T-helper 2 cell treated with Interferon-gamma antibody and Interleukin-4, amounts not matched to agents 5 μg/mL and 100 μg/mL, for 36 hours (primary cell): ENCODE results near the gene KNL1.

Source experiments
- DNase-seq: peaks from one replicate; pipeline ENCODE4 v3.0.0; 2021; ENCODE audit warnings: low spot score
- H3K27ac Mint-ChIP-seq: one replicate; pipeline ENCODE4 v1.8.0; 2021; ENCODE audit warnings: mild to moderate bottlenecking, mixed read lengths
- H3K27me3 Mint-ChIP-seq: one replicate; pipeline ENCODE4 v1.8.0; 2021; ENCODE audit warnings: low read depth, mixed read lengths
- H3K36me3 Mint-ChIP-seq: one replicate; pipeline ENCODE4 v1.8.0; 2021; ENCODE audit warnings: low read depth, mixed read lengths
- H3K4me1 Mint-ChIP-seq: one replicate; pipeline ENCODE4 v1.8.0; 2021; ENCODE audit warnings: low read depth, mixed read lengths
- H3K4me3 Mint-ChIP-seq: one replicate; pipeline ENCODE4 v1.8.0; 2022; ENCODE audit warnings: mild to moderate bottlenecking, moderate library complexity, mixed read lengths
- H3K9me3 Mint-ChIP-seq: one replicate; pipeline ENCODE4 v1.8.0; 2021; ENCODE audit warnings: mixed read lengths

The KNL1 gene, protein sequence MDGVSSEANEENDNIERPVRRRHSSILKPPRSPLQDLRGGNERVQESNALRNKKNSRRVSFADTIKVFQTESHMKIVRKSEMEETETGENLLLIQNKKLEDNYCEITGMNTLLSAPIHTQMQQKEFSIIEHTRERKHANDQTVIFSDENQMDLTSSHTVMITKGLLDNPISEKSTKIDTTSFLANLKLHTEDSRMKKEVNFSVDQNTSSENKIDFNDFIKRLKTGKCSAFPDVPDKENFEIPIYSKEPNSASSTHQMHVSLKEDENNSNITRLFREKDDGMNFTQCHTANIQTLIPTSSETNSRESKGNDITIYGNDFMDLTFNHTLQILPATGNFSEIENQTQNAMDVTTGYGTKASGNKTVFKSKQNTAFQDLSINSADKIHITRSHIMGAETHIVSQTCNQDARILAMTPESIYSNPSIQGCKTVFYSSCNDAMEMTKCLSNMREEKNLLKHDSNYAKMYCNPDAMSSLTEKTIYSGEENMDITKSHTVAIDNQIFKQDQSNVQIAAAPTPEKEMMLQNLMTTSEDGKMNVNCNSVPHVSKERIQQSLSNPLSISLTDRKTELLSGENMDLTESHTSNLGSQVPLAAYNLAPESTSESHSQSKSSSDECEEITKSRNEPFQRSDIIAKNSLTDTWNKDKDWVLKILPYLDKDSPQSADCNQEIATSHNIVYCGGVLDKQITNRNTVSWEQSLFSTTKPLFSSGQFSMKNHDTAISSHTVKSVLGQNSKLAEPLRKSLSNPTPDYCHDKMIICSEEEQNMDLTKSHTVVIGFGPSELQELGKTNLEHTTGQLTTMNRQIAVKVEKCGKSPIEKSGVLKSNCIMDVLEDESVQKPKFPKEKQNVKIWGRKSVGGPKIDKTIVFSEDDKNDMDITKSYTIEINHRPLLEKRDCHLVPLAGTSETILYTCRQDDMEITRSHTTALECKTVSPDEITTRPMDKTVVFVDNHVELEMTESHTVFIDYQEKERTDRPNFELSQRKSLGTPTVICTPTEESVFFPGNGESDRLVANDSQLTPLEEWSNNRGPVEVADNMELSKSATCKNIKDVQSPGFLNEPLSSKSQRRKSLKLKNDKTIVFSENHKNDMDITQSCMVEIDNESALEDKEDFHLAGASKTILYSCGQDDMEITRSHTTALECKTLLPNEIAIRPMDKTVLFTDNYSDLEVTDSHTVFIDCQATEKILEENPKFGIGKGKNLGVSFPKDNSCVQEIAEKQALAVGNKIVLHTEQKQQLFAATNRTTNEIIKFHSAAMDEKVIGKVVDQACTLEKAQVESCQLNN (N-terminal part only)

GRCh38 chr15:40593588-40594428 is at the start of gene KNL1:
Gene KNL1, plus strand, starts transcription at chr15:40594249. Its CDS starts 8,683 bp downstream, at chr15:40602932.
- Mint-ChIP-seq H3K4me3 (peak within 1 kb of the TSS; percentile 92), H3K9me3 (no peaks in the 10 kb centered on the region), H3K27ac (peak within 1 kb of the TSS; percentile 99), H3K4me1 (peaks cover 29% of the 10 kb centered on the region), H3K36me3 (peaks cover 10% of the 10 kb centered on the region), H3K27me3 (peaks cover 3% of the 10 kb centered on the region)
- DNase-seq = peak; percentile 90

DNA sequence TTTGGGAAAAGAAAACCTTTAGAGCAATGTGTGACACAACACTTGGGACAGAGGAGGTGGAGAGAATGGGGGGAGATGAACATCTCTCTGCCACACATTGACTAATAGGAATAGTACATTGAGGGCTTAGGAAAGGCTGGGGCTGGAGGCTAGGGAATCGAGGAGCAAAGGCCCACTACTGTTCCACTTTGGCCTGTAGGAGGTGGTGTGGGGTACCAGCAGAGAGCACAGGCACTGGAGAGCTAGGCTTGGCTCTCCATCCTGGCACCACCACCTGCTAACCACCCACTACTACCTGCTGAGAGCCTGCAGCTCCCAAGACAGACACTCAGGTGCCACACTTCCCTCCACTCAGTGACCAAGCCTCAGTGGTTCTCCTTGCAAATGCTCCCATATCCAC is 48.6 kb upstream of the KNL1 start:
- H3K36me3 Mint-ChIP-seq = peaks cover 8% of the 10 kb centered on the region
- H3K9me3 Mint-ChIP-seq = no peaks in the 10 kb centered on the region
- no peak overlapping the region for H3K27ac Mint-ChIP-seq
- peaks cover 4% of the 10 kb centered on the region for H3K4me1 Mint-ChIP-seq
- no peak overlapping the region for H3K4me3 Mint-ChIP-seq
- no peaks in the 10 kb centered on the region for H3K27me3 Mint-ChIP-seq
- no peak for DNase-seq

- no peak overlapping the region for H3K4me3 Mint-ChIP-seq
- no peak for DNase-seq
- H3K27me3 Mint-ChIP-seq = no peaks in the 10 kb centered on the region
- H3K36me3 Mint-ChIP-seq = peaks cover 18% of the 10 kb centered on the region
- H3K27ac Mint-ChIP-seq = no peak overlapping the region
- peaks cover 4% of the 10 kb centered on the region for H3K4me1 Mint-ChIP-seq
- no peaks in the 10 kb centered on the region for H3K9me3 Mint-ChIP-seq
Measured at GRCh38 chr15:40548610-40549009, 45.4 kb upstream of the KNL1 start.

DNA sequence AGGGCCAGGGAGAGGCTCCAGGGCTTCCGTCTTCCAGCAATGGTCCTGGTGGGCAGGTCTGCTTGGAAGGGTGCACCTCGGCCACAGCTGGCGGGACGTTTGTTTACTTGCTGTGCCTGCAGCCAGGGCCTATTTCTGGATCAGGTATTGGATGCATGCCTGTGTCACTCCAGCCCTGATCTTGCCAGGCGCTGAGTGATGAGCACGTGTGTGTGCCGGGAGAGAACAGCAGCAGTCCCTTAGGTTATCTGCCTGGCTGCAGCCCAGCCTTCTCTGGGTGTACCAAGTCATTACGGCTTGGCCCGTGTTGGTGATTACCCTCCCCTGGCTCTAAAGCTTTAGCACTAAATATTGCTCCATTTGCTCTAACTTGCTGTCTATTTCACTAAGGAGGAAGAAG is 44.2 kb upstream of the KNL1 start:
- Mint-ChIP-seq H3K27me3 (no peaks in the 10 kb centered on the region), H3K4me1 (no peaks in the 10 kb centered on the region), H3K9me3 (no peaks in the 10 kb centered on the region), H3K27ac (no peak overlapping the region), H3K36me3 (peaks cover 20% of the 10 kb centered on the region), H3K4me3 (no peak overlapping the region)
- no peak for DNase-seq

GRCh38 chr15:40550341-40551037 is 43.6 kb upstream of the KNL1 start:
- Mint-ChIP-seq H3K4me3 (no peak overlapping the region), H3K9me3 (no peaks in the 10 kb centered on the region), H3K27ac (no peak overlapping the region), H3K27me3 (no peaks in the 10 kb centered on the region), H3K4me1 (no peaks in the 10 kb centered on the region), H3K36me3 (peaks cover 20% of the 10 kb centered on the region)
- DNase-seq = no peak

DNA sequence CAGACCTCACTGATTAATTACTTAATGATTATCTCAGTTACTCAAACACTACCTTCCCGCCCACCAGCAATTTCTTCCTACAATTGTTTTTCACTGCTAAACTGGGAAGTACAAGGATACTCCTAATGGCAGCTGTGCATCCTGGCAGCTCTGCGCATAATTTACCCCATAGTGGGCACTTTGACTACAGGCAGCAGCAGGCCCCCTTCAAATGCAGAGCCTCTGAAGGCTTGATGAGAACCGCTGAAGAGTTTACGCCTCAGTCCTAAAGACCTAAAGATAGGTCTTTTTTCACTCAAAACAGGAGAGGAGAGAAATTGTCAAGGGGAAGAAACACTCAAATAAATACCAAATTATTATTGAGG is 39.9 kb upstream of the KNL1 start:
- Mint-ChIP-seq H3K9me3 (no peaks in the 10 kb centered on the region), H3K27ac (no peak overlapping the region), H3K4me3 (no peak overlapping the region), H3K4me1 (no peaks in the 10 kb centered on the region), H3K36me3 (peaks cover 28% of the 10 kb centered on the region), H3K27me3 (no peaks in the 10 kb centered on the region)
- no peak for DNase-seq

- Mint-ChIP-seq H3K27me3 (no peaks in the 10 kb centered on the region), H3K27ac (no peak overlapping the region), H3K4me1 (peaks cover 2% of the 10 kb centered on the region), H3K4me3 (no peak overlapping the region), H3K36me3 (peaks cover 22% of the 10 kb centered on the region), H3K9me3 (no peaks in the 10 kb centered on the region)
- no peak for DNase-seq
Measured at GRCh38 chr15:40555876-40556275, 38.2 kb upstream of the KNL1 start.

DNA sequence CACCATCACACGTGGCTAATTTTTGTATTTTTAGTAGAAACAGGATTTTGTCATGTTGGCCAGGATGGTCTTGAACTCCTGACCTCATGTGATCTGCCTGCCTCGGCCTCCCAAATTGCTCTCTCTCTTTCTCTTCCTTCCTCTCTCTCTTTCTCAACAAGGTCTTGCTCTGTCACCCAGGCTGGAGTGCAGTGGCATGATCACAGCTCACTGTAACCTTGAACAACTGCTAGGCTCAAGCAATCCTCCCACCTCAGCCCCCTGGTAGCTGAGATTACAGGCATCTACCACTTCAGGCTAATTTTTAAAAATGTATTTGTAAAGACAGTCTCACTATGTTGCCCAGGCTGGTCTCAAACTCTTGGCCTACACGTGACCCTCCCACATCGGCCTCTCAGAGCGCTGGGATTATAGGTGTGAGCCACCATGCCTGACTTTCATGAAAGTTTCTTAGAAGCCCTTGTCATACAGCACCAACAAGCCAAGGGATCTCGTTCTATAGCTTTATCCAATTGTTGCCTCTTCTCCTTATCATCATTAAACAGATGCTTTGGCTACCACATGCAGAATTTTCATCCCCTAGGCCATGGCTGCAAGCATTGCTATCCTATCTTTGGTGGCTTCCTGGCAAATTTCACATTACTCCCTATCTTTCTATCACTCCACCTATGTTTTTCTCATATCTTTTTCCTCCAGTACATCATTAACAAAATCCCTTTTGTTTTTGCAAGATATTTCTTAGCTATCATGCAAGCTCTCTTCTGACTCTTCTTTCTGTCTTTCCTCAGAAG is 34.9 kb upstream of the KNL1 start:
- H3K4me1 Mint-ChIP-seq = peaks cover 10% of the 10 kb centered on the region
- DNase-seq = no peak
- no peaks in the 10 kb centered on the region for H3K9me3 Mint-ChIP-seq
- peaks cover 16% of the 10 kb centered on the region for H3K36me3 Mint-ChIP-seq
- H3K27ac Mint-ChIP-seq = no peak overlapping the region
- no peak overlapping the region for H3K4me3 Mint-ChIP-seq
- H3K27me3 Mint-ChIP-seq = no peaks in the 10 kb centered on the region

GRCh38 chr15:40562691-40563090 is 31.4 kb upstream of the KNL1 start:
- H3K4me3 Mint-ChIP-seq = no peak overlapping the region

DNA sequence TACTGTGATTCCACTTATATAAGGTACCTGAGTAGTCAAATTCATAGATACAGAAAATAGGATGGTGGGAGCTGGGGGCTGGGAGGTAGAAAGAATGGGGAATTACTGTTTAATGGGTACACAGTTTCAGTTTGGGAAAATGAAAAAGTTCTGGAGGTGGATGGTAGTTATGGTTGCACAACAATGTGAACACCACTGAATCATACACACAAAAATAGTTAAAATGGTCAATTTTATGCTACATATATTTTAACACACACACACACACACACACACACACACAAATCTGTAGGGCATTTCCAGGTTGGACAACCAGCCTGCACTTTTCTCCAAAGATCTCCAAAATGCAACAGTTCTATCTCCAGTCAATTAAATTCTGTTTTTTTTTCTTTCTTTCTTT is 30.6 kb upstream of the KNL1 start:
- peaks cover 26% of the 10 kb centered on the region for H3K4me1 Mint-ChIP-seq
- DNase-seq = no peak
- no peaks in the 10 kb centered on the region for H3K9me3 Mint-ChIP-seq
- H3K36me3 Mint-ChIP-seq = peaks cover 3% of the 10 kb centered on the region
- H3K27ac Mint-ChIP-seq = no peak overlapping the region
- peak overlapping the region; percentile 94 for H3K4me3 Mint-ChIP-seq
- H3K27me3 Mint-ChIP-seq = no peaks in the 10 kb centered on the region

More at GRCh38 chr15:40562691-40563090, 31.4 kb upstream of the KNL1 start:
- peaks cover 26% of the 10 kb centered on the region for H3K4me1 Mint-ChIP-seq
- H3K9me3 Mint-ChIP-seq = no peaks in the 10 kb centered on the region
- DNase-seq = no peak
- H3K36me3 Mint-ChIP-seq = peaks cover 5% of the 10 kb centered on the region
- H3K27ac Mint-ChIP-seq = no peak overlapping the region
- H3K27me3 Mint-ChIP-seq = no peaks in the 10 kb centered on the region

- Mint-ChIP-seq H3K4me1 (peaks cover 32% of the 10 kb centered on the region), H3K27me3 (no peaks in the 10 kb centered on the region), H3K4me3 (peak within 1 kb of the TSS; percentile 94), H3K36me3 (peaks cover 2% of the 10 kb centered on the region), H3K27ac (peak within 1 kb of the TSS; percentile 98), H3K9me3 (no peaks in the 10 kb centered on the region)
- peak; percentile 97 for DNase-seq
Measured at GRCh38 chr15:40564591-40565332, 29.3 kb upstream of the KNL1 start, which contains the start of gene CCDC32. Gene CCDC32, minus strand, starts transcription at chr15:40565042. Its CDS starts 2,027 bp downstream, at chr15:40563015.
